Muscle of arm (tissue), 12 donors: ENCODE data around the gene ITM2C. TPM values are rescaled to one million over a fixed set of nuclear protein-coding genes. Genes with fewer than 3 reads are reported as not detected.

Experiments used
- DNase-seq: peaks from one replicate; pipeline ENCODE4 v3.0.0-alpha.2; 2013
- polyA plus RNA-seq, 12 donors: library from polyadenylated mRNA; unstranded; fragments of 120-200 nt; gene quantifications; one replicate each; pipeline ENCODE4 v1.2.1, GENCODE V29; 2013; ENCODE audit not compliant: insufficient read length in 12 of 12

Gene ITM2C
- polyA plus RNA-seq, 12 donors, result 115 to 441 (median 182) TPM; not detected in 1

DNA sequence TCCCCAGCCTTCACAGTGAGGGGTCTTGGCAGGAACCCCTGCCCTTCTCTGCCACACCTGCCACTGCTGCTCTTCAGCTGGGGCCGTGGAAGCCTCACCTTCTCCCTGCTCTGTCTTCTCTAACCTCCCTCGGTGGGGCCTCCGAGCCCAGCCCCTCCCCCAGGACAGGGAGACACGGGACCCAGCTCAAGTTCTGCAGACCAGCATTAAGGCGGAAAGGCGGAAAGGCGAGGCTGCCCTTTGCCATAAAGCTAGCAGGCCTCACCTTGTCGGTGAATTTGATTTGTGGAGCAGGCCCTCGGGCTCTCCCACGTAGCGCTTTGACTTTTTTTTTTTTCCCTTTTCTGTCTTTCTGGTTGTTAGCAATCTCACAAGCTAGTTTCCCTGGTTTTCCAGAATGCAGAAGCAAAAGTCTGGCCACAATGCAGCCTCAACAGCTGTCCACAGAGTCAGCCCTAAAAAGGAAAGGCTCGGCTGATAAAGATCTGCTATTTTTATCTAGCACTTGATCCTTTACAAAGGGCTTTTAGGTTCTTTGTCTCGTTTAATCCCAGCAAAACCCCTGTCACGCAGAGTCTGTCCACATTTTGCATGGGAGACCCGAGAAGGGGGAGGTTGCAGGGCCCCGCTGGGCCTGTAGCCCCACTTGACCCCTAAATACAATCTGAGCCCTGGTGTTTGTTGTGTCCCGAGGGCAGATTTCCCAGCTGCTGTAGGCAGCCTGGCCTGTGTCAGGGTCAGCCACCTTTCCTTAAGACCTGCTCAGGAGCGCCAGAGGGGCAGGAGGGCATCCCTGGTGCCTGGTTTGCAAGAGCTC lies 6.0 kb downstream of the ITM2C start:
- peak; percentile 37 for DNase-seq

DNA sequence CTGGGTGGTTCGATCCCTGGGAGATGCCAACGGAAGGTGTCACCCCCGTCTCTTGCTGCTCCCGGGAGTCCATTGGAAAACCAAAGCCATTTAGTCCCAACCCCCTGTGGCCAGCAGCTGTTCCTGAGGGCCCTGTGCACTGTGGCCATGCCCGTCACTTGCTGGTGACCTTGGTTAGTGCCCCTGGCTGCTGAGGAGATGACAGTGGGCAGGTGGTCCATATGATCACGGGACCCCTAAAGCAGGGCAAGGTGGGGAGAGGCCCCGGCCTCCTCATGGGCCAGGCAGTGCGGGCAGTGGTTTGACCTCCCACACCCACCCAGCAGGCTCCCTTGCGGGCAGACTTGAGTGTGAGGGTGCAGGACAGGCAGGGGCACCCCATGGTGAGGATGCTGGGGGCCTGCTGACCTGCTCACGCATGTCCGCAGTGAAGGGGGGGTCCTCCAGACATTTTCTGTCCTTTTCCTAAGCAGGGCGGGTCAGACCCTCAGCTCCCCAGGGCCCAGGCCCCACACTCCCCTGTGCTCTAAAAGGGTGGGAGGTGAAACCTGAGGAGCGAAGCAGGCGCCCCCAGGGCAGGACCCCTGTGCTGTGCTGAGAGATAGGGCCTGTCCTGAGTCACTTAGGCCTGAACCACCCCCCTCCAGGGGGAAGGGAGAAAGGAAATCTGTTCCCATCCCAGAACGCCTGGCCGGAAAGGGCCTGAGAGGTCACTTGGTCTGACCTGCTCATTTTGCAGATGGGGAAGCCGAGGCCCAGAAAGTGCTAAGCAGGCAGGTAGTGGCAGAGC lies 6.8 kb downstream of the ITM2C start:
- DNase-seq, result no peak

DNA sequence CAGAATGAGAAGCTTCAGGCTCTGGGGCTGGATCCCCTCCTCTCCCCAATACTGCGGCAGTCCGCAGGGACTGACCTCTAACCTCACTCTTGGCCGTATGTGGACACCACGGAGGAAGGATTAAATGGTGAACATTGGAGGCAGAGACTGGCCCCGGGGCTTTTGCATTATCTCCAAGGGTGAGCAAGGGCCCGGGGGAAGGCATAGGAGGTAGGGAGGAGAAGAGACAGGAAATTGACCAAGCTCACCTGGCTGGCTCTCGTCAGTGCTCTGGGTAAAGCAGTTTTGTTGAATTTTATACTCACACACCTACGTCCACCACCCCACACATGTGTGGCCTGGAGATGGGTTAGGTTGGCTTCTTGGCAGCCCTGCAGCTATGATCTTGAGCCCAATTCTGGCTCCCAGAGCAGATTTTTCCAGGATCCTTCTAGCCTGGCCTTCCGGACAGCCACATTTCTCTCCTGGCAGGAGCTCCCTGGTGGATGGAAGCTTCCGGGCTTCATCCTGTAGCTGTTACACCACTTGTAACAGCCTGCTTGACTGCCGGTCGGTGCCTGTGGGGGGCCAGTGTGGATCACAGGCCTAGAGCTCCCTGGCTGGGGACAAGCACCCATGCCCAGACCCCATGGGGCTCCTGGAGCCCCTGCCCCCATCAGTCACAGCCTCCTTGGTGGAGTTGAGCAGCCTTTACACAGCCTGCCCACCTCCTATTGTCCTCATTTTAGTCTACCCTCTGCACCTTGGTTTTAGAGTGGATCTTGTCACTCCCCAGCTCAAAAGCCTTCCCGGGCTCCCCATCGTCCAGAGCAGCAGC lies 7.6 kb downstream of the ITM2C start:
- no peak for DNase-seq

- DNase-seq, result no peak
Measured at GRCh38 chr2:230872968-230873660, 8.4 kb downstream of the ITM2C start.

DNA sequence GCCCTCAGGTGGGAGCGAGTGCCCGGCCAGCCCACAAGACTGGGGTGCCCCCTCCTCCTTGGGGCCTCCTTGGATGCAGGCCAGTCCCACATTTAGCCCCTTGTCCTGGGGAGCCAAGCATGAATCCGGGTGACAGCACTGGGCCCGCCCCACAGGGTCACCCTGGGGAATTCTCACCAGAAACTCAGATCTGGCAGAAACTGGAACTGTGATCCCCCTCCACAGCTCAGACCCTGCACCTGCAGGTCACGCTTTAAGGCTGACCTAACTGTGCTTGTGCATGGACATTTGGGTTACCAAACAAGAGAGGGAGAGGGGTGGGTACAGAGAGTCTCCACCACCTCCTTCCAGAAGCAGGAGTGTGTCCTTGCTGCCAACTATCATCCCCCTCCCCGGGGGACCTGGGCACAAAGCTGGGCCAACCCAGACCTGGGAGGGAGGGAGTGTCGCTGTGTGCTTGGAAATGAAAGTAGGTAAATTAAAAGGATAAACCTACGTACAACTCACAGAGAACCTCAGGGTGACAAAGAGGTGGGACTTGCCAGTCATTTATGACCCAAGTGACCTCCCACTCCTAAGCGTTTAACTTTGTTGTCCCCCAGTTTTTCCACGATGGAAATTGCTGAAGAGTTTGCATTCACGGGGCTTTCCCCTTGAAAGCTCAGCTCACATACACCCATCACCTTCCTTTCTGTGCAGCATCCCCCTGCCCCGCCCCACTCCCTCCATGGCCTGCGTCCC lies 9.1 kb downstream of the ITM2C start:
- DNase-seq, result no peak

DNA sequence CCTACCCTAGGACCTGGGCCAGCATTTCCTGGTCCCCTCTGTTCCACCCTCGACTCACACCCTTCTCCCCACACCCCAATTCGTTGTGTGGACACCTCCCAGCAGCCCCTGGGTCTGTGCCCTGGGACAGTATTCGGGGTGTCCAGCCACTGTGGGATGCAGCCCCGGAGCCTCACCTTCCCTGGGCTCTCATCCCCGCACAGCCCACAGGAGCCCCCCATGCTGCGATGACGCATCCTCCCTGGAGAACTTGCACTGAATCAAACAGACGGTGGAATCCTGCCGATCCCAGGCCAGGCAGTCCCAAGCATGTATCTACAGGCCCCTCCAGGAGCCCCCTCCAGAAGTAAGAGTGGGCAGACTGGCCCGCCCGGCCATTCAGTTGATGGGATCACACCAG lies 9.7 kb downstream of the ITM2C start:
- no peak for DNase-seq

GRCh38 chr2:230874876-230875275 lies 10.1 kb downstream of the ITM2C start:
- DNase-seq, result no peak

DNA sequence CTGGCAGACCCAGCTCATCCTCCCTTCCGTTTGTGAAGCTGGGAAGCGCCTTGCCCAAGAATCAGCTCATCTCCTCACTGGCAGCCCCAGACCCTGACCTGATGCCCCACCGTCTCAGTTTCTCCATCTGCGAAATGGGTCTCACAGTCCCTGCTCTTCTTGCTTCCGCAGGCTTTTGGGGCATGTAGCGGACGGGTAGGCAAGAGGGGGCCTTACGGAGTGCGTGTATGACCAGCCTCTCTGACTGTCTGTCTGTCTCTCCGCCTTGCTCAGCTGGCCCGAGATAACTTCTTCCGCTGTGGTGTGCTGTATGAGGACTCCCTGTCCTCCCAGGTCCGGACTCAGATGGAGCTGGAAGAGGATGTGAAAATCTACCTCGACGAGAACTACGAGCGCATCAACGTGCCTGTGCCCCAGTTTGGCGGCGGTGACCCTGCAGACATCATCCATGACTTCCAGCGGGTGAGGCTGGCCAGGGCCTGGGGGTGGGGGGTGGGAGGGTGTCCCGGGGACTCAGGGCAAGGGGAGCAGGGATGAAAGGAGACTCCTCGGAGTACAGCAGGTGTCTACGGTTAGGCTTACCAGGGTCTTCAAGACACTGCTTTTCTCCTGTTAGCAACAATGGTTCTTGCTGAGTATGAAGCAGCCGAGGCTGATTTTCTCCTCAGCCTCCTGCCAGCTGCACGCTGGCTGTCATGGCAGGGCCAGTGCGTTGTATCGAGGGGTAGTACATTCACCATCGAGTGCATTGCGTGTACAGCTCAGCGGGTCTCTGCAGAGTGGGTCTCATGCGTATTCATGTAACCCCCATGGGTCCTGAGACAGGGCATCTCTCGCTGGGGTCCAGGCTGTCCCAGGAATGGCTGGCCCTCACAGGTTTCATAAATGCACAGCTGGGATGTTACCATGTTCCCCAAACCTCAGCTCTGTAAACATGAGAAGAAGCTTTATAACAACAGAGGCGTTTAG lies 10.9 kb downstream of the ITM2C start:
- DNase-seq, result no peak

- no peak for DNase-seq
Measured at GRCh38 chr2:230877116-230877758, 12.5 kb downstream of the ITM2C start.

GRCh38 chr2:230877759-230878598 lies 13.2 kb downstream of the ITM2C start:
- DNase-seq, result no peak

GRCh38 chr2:230878599-230879188 lies 14.0 kb downstream of the ITM2C start:
- no peak for DNase-seq

DNA sequence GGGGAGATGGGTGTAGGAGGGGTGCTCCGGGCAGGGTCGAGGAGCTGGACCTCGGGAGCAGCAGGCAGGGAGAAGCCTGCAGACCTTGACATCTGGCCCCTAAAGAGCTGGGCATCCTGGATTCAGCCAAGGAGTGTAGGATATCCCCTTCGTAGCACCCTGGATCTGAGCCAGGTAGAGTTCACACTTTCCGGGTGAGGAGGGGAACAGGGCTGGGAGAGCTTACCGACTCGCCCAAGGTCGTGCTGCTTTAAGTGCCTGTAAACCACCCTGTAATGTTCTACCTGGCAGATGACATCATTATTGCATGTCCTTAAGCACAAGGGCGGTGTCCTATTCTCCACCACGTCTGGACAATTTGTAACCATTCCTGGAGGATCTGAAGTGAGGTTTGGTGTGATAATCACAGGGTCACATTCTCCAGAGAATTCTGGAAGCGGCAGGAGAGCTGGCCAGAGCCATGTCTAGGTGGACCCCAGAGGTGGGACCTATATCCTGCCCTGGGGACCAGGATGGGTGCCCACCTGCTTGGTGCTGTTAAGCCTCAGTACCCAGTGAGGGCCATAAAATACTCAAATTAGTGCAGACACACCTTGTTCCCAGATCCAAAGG lies 14.6 kb downstream of the ITM2C start:
- no peak for DNase-seq

GRCh38 chr2:230879891-230880290 lies 15.1 kb downstream of the ITM2C start:
- no peak for DNase-seq

DNA sequence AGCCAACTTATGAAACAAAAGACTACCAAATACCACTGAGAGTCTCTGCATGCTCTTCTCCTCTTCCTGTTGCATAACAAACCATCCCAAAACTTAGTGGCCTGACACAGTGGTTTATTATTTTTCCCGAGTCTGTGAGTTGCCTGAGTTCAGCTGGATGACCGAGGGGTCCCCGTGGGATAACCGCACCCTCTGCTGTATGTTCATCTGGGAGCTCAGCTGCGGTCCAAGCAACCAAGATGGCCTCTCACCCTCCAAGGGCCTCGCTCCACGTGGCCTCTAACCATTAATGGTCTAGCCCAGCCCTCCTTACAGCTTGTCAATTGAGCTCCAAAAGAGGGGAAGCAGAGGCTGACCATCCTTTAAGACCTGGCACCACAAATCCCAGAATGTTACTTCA lies 17.1 kb downstream of the ITM2C start:
- DNase-seq, result no peak

DNA sequence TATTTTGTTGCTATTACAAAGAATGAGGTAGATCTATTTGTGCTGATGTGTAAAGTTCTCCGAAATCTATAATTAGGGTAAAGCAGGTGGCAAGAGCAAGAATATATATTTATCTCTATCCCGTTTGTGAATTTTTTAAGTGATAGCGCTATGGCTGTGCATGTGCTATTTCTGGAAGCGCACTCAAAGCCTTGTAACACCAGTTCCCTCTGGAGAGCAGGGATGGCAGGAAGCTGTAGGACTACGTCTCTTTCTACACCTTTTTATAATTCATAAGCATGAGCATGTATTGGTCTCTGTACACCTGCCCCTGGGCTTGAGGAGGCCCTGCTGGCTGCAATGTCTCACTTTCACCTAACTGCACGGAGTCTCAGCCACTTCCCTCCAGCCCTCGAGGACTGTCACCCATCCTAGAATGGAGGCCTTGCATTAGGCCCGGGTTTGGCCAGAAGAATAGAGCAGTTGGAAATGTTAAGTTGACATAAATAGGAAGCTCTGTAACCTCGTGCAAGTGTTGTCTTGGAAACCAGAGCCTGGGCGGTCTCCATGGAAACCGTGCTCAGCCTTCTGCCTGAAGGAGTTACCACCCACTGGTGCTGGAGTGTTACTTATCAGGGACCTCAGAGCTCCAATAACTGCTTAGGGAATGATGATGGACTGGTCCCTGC lies 20.9 kb downstream of the ITM2C start:
- peak; percentile 50 for DNase-seq

DNA sequence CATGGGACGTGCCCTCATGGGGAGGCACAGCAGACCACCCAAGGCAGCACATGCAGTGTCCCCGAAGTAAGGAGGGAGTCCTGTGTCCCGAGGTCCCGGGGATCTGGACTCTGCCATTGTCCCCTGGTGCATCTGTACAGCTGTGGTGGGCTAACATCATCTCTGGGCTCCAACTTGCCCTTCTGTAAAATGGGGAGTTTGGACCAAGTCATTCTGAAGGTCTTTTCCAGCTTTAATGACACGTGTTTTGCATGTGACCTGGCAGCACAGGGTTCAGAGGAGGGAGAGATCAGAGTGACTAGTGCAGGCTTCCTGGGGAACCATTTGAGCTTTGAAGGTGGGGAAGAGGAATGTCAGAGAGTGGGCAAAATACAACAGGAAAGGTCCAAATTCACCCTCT lies 21.5 kb downstream of the ITM2C start:
- no peak for DNase-seq

GRCh38 chr2:230886671-230887071 lies 21.9 kb downstream of the ITM2C start:
- no peak for DNase-seq
